Femur (tissue), 1 donor: ENCODE measurements around the gene GDPD2.

Experiments
- DNase-seq: peaks from one replicate; pipeline ENCODE4 v3.0.0-alpha.2; 2017

GDPD2 gene

DNA sequence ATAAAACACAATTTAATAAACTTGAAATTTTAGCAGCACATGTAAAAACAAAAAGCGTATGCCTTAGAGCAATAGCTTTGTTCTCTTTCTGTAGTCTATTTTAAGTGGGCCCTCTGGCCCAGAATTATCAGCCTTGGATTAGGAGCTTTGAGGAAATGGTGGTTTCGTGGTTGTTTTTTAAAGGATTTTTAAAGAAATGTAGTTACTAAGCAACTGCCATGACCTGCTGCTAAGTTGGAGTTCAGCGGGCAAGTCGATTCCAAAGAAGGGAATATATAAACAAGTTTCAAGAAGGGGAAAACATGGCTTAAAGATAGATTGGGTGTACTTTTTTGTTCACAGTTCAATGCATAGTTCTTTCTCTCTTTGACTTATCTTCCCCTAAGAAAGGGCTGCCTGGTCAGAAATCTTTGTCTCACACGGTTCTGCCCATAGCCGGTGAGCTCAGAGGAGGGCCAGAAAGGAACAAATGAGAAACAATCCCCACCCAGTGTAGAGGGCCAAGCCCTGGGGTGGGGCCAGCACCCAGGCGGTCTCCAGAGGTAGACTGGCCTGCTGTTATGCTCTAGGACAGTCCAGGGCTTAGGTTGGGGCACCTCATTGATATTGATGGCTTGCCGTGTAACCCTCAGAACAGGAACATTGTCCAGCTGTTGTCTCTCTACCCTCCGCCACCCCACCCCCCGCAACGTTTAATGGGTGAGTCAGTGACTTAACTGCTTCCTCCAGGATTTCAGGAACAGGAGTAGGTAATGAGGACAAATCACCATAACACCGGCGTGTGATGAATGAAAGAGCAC lies 54.0 kb downstream of the GDPD2 start:
- DNase-seq: no peak

DNA sequence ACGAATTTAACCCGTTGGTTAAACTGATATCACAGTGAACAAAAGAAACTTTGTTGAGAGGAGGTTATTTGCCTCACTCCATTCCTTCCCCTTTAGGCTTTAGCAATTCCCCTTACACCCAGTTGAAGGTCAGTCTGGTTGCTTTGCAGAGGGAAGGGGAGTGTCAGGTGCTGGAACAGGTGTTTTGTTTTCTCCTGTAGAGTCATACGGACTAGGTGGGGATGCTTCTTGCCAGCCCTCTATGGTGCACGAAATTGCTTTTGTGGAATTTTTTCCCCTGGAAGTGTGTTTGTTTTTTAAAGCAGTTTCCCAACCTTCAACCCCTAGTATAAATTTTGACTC lies 54.6 kb downstream of the GDPD2 start:
- DNase-seq: no peak

DNA sequence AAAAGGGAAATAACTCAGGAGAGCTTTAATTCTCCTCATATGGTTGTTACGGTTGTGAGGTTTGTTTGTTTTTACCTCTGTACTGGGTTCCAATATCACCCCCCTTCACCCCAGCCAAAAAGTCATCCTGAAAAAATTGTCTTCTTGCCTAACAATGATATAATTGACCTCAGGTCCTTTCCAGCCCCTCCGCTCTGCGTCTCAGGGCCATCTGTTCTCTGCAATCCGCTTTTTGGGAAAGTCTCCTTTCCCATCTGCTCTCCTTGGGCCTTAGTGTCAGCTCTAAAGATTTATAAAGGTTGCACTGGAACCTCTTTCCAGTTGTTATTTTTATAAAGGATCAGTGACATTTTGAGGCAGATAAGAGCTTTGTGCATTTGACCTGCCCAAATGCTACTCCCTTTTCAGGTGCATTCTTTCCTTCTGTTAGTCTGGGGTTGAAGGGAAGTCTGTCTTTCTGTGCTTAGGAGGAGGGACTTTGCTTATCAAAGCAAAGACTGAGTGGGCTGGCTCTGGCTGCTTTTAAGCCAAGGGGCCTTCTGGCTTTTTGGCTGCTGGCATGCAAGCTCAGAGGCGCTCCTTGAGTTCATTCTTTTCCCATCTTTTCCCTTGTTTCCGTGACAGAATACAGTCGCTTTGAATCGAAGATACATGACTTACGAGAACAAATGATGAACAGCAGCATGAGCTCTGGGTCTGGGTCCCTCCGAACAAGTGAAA lies 55.6 kb downstream of the GDPD2 start:
- DNase-seq: no peak

DNA sequence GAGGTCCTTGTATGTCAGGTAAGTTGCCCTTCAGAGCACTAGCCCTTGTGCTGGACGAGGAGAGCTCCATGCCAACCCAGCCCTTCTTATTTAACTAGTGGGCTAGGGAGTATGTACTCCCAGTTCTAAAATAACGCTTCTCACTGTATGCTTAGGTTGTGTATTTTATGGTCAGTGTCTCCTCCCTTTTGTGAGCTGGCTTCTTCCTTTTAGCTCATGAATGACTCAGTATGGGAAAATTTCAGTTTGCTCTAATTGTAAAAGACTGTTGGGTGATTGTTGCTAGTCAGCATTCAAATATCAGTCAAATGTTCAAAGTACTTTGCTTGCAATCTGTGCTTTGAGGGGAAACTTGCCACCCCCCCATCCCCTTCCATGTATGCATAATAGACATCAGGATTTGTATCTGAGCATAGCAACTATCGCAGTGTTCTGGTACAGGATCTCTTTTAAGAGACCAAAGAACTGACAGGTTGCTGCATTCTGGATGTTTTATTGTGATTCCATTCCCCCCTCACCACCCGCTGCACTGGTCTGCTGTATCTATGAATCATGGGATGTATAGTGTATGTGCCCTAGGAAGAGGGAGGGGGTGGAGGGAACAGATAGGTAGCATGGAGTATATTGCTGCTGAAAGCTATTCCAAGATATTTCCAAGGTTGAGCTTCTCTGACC lies 56.3 kb downstream of the GDPD2 start:
- no peak for DNase-seq

DNA sequence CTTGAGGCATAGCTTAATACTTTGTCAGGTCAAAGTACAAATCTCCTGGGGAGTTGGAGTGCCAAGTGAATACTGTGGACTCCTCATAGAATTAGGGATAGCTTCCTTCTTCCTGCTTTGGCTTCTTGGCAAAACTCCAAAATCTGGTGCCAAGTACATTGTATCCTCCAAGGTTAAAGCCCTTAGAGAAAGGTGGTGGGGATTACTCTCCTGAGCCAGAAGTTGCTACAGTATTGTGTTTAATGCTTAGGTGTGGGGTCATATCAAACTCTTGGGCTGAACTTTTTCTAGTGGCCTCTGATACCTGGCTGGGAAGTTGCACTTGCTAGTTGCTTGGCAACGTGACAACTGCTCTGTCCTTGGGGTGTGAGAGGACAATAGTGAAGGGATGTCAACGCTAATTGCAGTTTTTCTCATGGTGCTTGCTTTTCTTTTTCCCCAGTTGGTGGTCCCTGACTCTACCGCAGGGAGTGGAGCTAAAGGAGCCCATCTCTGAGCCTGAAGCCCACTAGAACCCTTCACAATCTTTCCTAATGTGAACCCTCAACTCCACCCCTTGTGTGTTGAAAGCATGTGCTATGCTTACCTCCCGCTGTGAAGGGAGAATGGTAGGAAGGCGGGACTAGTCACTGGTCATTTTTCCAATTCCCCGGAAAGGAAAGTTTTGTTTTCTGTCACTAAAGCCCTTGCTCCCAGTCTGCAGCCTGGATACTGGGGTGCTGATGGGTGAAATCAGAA lies 57.0 kb downstream of the GDPD2 start:
- DNase-seq: no peak

DNA sequence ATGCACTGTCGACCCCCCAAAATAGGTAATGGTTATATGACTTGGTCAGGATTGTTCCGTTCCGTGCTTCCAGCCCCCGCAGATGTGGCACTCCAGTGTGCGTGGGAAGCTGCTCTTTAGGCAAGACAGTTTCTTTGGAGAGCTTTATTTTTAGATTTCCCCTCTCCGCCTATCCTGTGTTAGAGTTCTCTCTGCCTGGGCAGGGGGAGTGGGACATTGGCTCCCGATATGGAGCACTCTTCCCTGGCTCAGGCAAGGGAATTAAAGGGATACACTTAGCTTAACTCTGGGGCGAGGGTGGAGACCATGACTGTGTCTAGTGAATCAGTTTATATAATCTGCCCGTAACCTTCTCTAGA lies 57.5 kb downstream of the GDPD2 start:
- DNase-seq: no peak

DNA sequence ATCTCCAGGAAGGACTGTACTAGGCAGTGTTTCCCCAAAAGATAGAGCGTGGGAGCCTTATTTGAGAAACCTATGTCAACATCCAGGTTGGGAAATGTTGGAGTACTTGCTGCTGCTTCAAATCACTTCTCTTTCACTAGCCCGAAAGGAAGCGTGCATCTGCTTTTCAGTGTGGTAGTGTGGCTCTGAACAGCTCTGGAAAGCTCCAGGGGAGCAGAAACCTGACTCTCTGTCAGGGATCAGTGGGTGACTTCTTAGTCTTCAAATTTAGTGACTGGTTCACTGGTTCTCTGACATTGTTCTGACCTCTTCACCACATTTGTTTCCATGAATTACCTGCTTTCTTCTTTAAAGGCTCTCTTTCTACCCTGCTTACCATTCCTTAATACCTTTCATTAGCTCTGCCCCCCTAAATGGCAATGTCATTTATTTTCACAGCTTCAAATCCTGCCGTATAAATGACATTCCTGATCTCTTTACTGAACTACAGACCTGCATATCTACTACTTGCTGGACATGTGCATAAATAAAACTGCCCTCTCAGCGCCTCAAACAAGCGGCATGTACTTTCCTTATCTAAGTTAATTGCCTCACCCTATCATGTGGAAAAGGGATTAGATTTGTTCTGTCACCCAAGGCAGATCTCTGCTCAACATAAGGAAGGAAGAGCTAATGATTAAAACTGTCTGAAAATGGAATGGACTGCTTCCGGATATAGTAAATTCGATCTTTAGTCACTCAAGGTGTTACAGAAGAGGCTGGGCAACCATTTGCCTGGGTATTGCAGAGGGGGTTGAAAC lies 58.6 kb downstream of the GDPD2 start:
- DNase-seq: no peak

DNA sequence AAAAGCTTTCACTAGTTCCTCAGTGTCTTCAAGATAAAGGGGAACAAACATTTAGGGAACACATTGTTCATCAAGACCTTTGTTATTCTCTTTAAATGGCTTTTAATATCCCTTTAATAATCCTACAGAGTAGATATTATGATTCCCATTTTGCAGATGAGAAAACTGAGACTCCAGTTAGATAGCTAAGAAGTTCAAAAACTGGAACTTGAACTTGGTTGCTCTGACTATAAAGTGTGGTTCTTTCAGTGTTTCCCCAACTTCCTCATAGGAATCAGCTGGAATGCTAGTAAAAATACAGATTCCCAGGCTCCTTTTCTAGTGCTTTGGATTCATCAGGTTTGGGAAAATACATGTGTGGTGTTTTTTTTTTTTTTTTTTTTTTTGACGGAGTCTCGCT lies 59.2 kb downstream of the GDPD2 start:
- no peak for DNase-seq
